ENCODE measurements around the gene SS18L1.

SS18L1 gene

DNA sequence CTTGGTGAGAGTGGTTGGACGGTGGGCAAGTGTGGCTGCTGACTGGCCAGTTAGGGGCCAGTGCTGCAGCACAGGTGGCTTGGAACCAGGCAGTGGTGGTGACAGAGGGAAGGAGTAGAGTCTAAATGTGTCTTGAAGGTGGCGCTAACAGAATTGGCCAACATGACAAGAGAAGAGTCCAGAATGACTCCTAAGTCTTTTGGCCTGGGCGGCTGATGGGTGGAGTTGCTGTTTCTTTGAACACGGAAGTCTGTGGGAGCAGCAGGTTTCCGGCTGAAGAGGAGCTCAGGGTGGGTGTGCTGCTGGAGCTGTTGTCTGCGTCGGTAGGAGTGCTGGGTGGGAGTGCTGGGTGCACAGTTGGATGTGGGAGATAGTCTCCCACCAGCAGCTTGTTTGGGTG, 11.1 kb upstream of the SS18L1 start:
- H3K9ac ChIP-seq (ENCODE audit: insufficient read length) = no peak overlapping the region
- H3K4me3 ChIP-seq = no peak overlapping the region
- H3K27ac ChIP-seq = no peak overlapping the region
- H3K36me3 ChIP-seq (ENCODE audit: insufficient read depth, low read length) = peaks cover 97% of the 10 kb centered on the region
- H3K9me3 ChIP-seq (ENCODE audit: low read depth, low read length) = no peaks in the 10 kb centered on the region
- no peak for DNase-seq (ENCODE audit: low read depth, low spot score)
- TF ChIP-seq FOXP2 (optimal IDR thresholded peaks at IDR 0.05; ENCODE audit: control extremely low read depth, extremely low read length, insufficient read depth) (no peak), POLR2AphosphoS5 (IDR thresholded peaks at IDR 0.05; ENCODE audit: borderline replicate concordance, low read depth, low read length) (no peak), EZH2 (IDR thresholded peaks at IDR 0.05) (no peak)

DNA sequence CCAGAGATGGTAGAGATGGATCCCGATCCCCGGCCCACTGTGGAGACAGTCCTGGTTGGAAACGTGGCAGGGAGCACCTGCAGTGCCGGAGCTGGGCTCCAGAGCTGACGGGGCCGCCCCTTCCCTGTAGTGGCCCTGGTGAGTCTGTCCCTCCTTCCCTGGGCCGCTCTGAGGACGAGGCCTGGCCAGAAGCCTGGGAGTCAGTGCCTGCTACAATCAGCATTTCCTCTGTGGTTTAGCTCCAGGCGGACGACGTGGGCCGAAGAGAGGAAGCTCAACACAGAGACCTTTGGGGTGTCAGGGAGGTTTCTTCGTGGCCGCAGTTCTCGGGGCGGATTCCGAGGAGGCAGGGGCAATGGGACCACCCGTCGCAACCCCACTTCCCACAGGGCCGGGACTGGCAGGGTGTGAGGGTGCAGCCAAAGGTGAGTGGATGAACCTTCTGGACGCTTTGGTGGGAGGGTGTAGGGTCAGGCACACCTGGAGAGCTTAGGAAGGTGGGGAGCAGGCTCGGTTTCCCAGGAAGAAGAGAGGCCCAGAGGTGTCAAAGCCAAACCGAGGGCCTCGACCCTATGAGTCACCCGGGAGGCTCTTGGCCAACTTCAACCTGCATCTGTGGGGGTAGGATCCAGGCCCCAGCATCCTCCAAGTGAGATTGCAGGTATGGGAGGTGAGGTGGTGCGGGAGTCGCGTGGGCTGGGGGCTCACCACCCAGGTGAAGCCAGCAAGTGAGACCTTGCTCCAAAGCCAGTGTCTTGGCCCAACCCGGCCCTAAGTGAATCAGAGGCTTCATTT, 10.3 kb upstream of the SS18L1 start:
- TF ChIP-seq FOXP2 (optimal IDR thresholded peaks at IDR 0.05; ENCODE audit: control extremely low read depth, extremely low read length, insufficient read depth) (no peak), EZH2 (IDR thresholded peaks at IDR 0.05) (no peak), POLR2AphosphoS5 (IDR thresholded peaks at IDR 0.05; ENCODE audit: borderline replicate concordance, low read depth, low read length) (no peak)
- no peak for DNase-seq (ENCODE audit: low read depth, low spot score)
- Histone ChIP-seq H3K27ac (no peak overlapping the region), H3K9ac (ENCODE audit: insufficient read length) (no peak overlapping the region), H3K4me3 (no peak overlapping the region), H3K36me3 (ENCODE audit: insufficient read depth, low read length) (peaks cover 97% of the 10 kb centered on the region), H3K9me3 (ENCODE audit: low read depth, low read length) (no peaks in the 10 kb centered on the region)

DNA sequence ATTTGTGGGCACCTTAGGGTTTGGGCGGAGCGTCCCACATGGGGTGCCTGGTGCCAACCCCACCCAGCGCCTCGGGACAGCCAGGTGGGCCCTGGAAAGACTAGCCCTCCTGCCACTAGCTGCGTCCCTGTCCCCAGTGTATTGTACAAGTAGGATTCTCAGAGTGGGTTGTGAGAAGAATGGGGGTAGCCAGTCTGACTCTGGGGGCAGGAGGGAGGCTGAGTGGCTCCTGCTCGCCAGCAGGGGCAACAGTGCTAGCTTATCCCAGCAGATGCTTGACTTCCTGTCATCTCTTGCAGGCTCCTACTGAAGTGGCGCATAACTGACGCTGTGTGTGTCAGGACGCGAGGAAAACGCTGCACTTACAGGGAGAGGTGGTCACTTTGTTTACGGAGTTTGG, 9.7 kb upstream of the SS18L1 start:
- H3K9ac ChIP-seq (ENCODE audit: insufficient read length) = no peak overlapping the region
- H3K36me3 ChIP-seq (ENCODE audit: insufficient read depth, low read length) = peaks cover 97% of the 10 kb centered on the region
- TF ChIP-seq FOXP2 (optimal IDR thresholded peaks at IDR 0.05; ENCODE audit: control extremely low read depth, extremely low read length, insufficient read depth) (no peak), EZH2 (IDR thresholded peaks at IDR 0.05) (no peak), POLR2AphosphoS5 (IDR thresholded peaks at IDR 0.05; ENCODE audit: borderline replicate concordance, low read depth, low read length) (0 out of 2 replicates have a peak, but pooled peaks have one; percentile 25)
- no peak for DNase-seq (ENCODE audit: low read depth, low spot score)
- no peaks in the 10 kb centered on the region for H3K9me3 ChIP-seq (ENCODE audit: low read depth, low read length)
- no peak overlapping the region for H3K27ac ChIP-seq
- no peak overlapping the region for H3K4me3 ChIP-seq

DNA sequence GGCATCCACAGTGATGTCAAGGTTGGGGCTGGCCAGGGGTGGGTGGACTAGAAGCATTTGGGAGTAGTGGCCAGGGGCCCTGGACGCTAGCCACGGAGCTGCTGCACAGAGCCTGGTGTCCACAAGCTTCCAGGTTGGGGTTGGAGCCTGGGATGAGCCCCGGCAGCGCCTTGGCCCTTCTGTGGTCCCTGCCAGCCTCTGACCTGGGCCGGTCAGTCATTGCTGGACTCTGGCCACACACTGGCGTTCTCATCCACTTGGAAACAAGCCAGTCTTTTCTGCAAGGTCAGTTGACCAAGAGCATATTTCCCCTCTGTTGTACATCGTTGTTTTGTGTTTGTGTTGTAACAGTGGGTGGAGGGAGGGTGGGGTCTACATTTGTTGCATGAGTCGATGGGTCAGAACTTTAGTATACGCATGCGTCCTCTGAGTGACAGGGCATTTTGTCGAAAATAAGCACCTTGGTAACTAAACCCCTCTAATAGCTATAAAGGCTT, 8.8 kb upstream of the SS18L1 start:
- DNase-seq (ENCODE audit: low read depth, low spot score) = no peak
- Histone ChIP-seq H3K9ac (ENCODE audit: insufficient read length) (no peak overlapping the region), H3K9me3 (ENCODE audit: low read depth, low read length) (no peaks in the 10 kb centered on the region), H3K36me3 (ENCODE audit: insufficient read depth, low read length) (peaks cover 97% of the 10 kb centered on the region), H3K4me3 (no peak overlapping the region), H3K27ac (0 out of 2 replicates have a peak overlapping the region, but pooled peaks have one; percentile 8)
- TF ChIP-seq POLR2AphosphoS5 (IDR thresholded peaks at IDR 0.05; ENCODE audit: borderline replicate concordance, low read depth, low read length) (no peak; the same call in 1 of the 2 replicates), EZH2 (IDR thresholded peaks at IDR 0.05) (no peak), FOXP2 (optimal IDR thresholded peaks at IDR 0.05; ENCODE audit: control extremely low read depth, extremely low read length, insufficient read depth) (no peak)

DNA sequence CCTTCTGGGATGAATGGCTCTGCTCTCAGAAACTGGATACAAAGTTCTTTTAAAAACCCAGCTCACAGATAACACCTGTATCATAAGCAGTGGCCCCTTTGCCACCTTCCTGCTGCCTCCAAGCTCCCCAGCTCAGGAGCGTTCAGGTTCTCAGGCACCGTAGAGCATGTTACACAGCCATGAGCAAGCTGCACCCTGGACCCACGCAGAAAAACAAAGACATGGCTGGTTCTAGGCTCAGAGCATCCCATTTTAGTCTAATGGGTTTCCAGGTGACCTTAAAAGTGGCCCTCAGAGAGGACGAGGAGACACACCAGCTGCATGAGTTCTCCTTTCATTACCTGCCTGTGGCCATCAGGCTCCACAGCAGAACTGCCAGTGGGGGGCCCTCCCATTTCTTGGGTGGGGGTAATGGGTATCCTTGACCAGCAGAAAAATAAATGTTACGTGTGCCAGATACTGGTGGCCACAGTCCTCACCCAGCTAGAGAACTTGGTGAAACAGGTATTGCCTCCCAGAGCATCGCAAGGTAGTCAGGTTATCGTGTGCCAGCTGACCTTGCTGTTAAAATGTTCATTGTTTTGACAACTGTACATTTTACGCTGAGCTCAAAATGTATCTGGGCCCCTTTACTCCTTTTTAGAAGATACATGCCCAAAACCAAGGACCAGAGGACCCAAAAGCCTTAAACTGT, 7.8 kb upstream of the SS18L1 start:
- Histone ChIP-seq H3K36me3 (ENCODE audit: insufficient read depth, low read length) (peaks cover 97% of the 10 kb centered on the region), H3K27ac (no peak overlapping the region), H3K9ac (ENCODE audit: insufficient read length) (no peak overlapping the region), H3K9me3 (ENCODE audit: low read depth, low read length) (no peaks in the 10 kb centered on the region), H3K4me3 (no peak overlapping the region)
- DNase-seq (ENCODE audit: low read depth, low spot score) = no peak
- TF ChIP-seq FOXP2 (optimal IDR thresholded peaks at IDR 0.05; ENCODE audit: control extremely low read depth, extremely low read length, insufficient read depth) = no peak
- no peak for TF ChIP-seq EZH2 (IDR thresholded peaks at IDR 0.05)
- TF ChIP-seq POLR2AphosphoS5 (IDR thresholded peaks at IDR 0.05; ENCODE audit: borderline replicate concordance, low read depth, low read length) = no peak; the same call in 1 of the 2 replicates

DNA sequence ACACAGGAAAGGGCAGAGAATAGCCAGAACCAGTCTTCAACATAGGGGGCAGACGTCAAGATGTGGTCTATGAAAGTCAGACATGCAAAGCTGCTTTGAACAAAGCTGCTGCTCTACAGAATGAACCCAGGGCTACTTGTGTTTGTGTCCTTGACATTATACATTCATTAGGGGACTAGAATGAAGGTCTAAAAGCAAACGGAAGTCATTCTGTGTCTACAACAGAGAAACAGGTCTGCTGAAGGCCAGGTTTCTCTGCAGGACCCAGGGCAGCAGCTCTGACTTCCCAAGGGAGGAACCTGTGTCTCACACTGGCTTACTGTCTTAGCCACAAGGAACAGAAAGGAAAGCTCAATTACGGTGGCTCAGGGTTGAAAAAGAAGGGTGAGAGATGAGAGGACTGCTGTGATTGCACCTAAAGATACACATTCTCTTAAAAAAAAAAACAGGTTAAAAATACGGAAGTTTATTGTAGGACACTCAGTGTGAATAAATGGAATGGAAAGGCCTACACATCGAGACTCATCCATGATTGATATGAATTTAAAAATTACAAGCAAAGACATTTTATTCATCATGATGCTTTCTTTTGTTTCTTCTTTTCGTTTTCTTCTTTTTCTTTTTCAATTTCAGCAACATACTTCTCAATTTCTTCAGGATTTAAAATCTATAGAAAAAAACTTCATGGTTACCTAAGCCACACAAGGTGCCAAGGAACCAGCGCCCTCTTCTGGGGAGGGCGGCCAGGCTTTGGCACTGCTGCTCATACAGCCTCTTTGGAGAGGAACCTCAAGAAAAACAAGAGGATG, 7.1 kb upstream of the SS18L1 start:
- no peak for TF ChIP-seq FOXP2 (optimal IDR thresholded peaks at IDR 0.05; ENCODE audit: control extremely low read depth, extremely low read length, insufficient read depth)
- no peak for TF ChIP-seq POLR2AphosphoS5 (IDR thresholded peaks at IDR 0.05; ENCODE audit: borderline replicate concordance, low read depth, low read length)
- TF ChIP-seq EZH2 (IDR thresholded peaks at IDR 0.05) = no peak
- DNase-seq (ENCODE audit: low read depth, low spot score) = no peak
- Histone ChIP-seq H3K4me3 (no peak overlapping the region), H3K9ac (ENCODE audit: insufficient read length) (no peak overlapping the region), H3K27ac (peak overlapping the region; percentile 55), H3K36me3 (ENCODE audit: insufficient read depth, low read length) (peaks cover 95% of the 10 kb centered on the region), H3K9me3 (ENCODE audit: low read depth, low read length) (no peaks in the 10 kb centered on the region)

DNA sequence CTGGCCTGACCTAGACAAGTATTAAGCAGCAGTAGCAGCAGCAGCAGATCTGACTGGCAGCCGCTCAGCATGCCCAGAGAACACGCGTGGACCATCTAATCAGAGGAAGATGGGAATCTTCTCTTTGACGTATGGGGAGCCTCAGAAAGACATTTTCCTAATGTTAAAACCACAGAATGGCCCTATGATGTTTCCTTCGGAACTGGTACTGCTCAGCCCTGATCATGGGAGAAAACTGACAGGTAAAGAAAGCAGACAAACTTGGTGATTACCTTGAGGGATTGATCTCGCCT, 6.5 kb upstream of the SS18L1 start:
- H3K27ac ChIP-seq = no peak overlapping the region
- TF ChIP-seq EZH2 (IDR thresholded peaks at IDR 0.05) = no peak
- peak; percentile 31; the same call in 1 of the 2 replicates for TF ChIP-seq POLR2AphosphoS5 (IDR thresholded peaks at IDR 0.05; ENCODE audit: borderline replicate concordance, low read depth, low read length)
- no peak for TF ChIP-seq FOXP2 (optimal IDR thresholded peaks at IDR 0.05; ENCODE audit: control extremely low read depth, extremely low read length, insufficient read depth)
- H3K9ac ChIP-seq (ENCODE audit: insufficient read length) = no peak overlapping the region
- no peak overlapping the region for H3K4me3 ChIP-seq
- H3K9me3 ChIP-seq (ENCODE audit: low read depth, low read length) = no peaks in the 10 kb centered on the region
- peaks cover 89% of the 10 kb centered on the region for H3K36me3 ChIP-seq (ENCODE audit: insufficient read depth, low read length)
- DNase-seq (ENCODE audit: low read depth, low spot score) = no peak

All from SK-N-MC (cell line).